Peyer's patch (tissue), 4 donors: ENCODE results near the gene MPHOSPH6. TPM values are rescaled to one million over a fixed set of nuclear protein-coding genes. Genes with fewer than 3 reads are reported as not detected.

Experiments used
- DNase-seq, 3 donors: peaks; one replicate each; pipeline ENCODE4 v3.0.0-alpha.2; 2017 to 2019
- H3K27ac ChIP-seq, 4 donors: fragments of 200-600 bp; sonication (generic); one replicate each; pipeline ENCODE4 v1.5.1; 2016 to 2019
- H3K27me3 ChIP-seq, 2 donors: fragments of 200-600 bp; sonication (generic); one replicate each; pipeline ENCODE4 v1.5.1; 2019
- H3K36me3 ChIP-seq, 3 donors: fragments of 200-600 bp; sonication (generic); one replicate each; pipeline ENCODE4 v1.5.1; 2016 to 2019
- H3K4me1 ChIP-seq, 4 donors: fragments of 200-600 bp; sonication (generic); one replicate each; pipeline ENCODE4 v1.5.1; 2016 to 2019
- H3K4me3 ChIP-seq, 4 donors: fragments of 200-600 bp; sonication (generic); 1 replicate in 3 of 4; 2 replicates in 1 of 4; pipeline ENCODE4 v1.5.1; 2016 to 2019; ENCODE audit warnings: mild to moderate bottlenecking in 1 of 4
- H3K9me3 ChIP-seq, 4 donors: fragments of 200-600 bp; sonication (generic); one replicate each; pipeline ENCODE4 v1.5.1; 2016 to 2019; ENCODE audit warnings: mild to moderate bottlenecking in 1 of 4
- CTCF ChIP-seq, 6 experiments: fragments of 450-650 bp in 4 of 6; fragments of 200-600 bp in 2 of 6; sonication (generic) in 1 of 6; IDR thresholded peaks; one replicate each; pipeline ENCODE4 v1.5.1; 2017 to 2019; ENCODE audit warnings: antibody characterized with exemption in 6 of 6, mild to moderate bottlenecking in 3 of 6, moderate library complexity in 1 of 6
- POLR2A ChIP-seq, 2 donors: fragments of 450-650 bp; IDR thresholded peaks; one replicate each; pipeline ENCODE4 v1.5.1; 2017; ENCODE audit warnings: antibody characterized with exemption in 2 of 2, mild to moderate bottlenecking in 2 of 2, moderate library complexity in 2 of 2
- total RNA-seq, 4 donors: library from RNA; depleted of rRNA; stranded (reverse); fragments of >200 nt; gene quantifications; one replicate each; pipeline ENCODE4 v1.1.0, GENCODE V29; 2016

Gene MPHOSPH6
- total RNA-seq, 4 donors from 2014 or later = 33.0 to 56.6 (median 38.5) TPM

GRCh38 chr16:82190386-82190785 lies 20.4 kb upstream of the MPHOSPH6 start:
- Histone ChIP-seq H3K27ac (no peak overlapping the region), H3K4me3 (no peak overlapping the region), H3K36me3 (no peaks in the 10 kb centered on the region), H3K9me3 (no peaks in the 10 kb centered on the region), H3K4me1 (no peaks in the 10 kb centered on the region), H3K27me3 (no peaks in the 10 kb centered on the region)
- DNase-seq = no peak
- TF ChIP-seq CTCF (IDR thresholded peaks at IDR 0.05) = no peak
- no peak for TF ChIP-seq POLR2A (IDR thresholded peaks at IDR 0.05)

GRCh38 chr16:82187829-82188228 lies 17.8 kb upstream of the MPHOSPH6 start:
- Histone ChIP-seq H3K9me3 (no peaks in the 10 kb centered on the region), H3K36me3 (no peaks in the 10 kb centered on the region), H3K27ac (no peak overlapping the region), H3K27me3 (no peaks in the 10 kb centered on the region), H3K4me3 (no peak overlapping the region), H3K4me1 (no peaks in the 10 kb centered on the region)
- TF ChIP-seq CTCF (IDR thresholded peaks at IDR 0.05) (no peak), POLR2A (IDR thresholded peaks at IDR 0.05) (no peak)
- DNase-seq = no peak

GRCh38 chr16:82185012-82185411 lies 15.0 kb upstream of the MPHOSPH6 start:
- H3K27me3 ChIP-seq = no peaks in the 10 kb centered on the region
- no peak overlapping the region for H3K4me3 ChIP-seq
- no peaks in the 10 kb centered on the region for H3K36me3 ChIP-seq
- no peak for DNase-seq
- H3K4me1 ChIP-seq = no peaks in the 10 kb centered on the region
- TF ChIP-seq CTCF (IDR thresholded peaks at IDR 0.05) (no peak), POLR2A (IDR thresholded peaks at IDR 0.05) (no peak)
- H3K27ac ChIP-seq = no peak overlapping the region
- H3K9me3 ChIP-seq = no peaks in the 10 kb centered on the region

GRCh38 chr16:82184213-82184612 lies 14.2 kb upstream of the MPHOSPH6 start:
- Histone ChIP-seq H3K36me3 (no peaks in the 10 kb centered on the region), H3K4me3 (no peak overlapping the region), H3K27me3 (no peaks in the 10 kb centered on the region), H3K9me3 (no peaks in the 10 kb centered on the region), H3K4me1 (no peaks in the 10 kb centered on the region), H3K27ac (no peak overlapping the region)
- no peak for DNase-seq
- TF ChIP-seq POLR2A (IDR thresholded peaks at IDR 0.05) = no peak
- TF ChIP-seq CTCF (IDR thresholded peaks at IDR 0.05) = no peak

GRCh38 chr16:82183004-82183397 lies 13.0 kb upstream of the MPHOSPH6 start:
- no peak for DNase-seq
- no peaks in the 10 kb centered on the region for H3K27me3 ChIP-seq
- H3K9me3 ChIP-seq = no peaks in the 10 kb centered on the region
- H3K27ac ChIP-seq = no peak overlapping the region
- no peaks in the 10 kb centered on the region for H3K4me1 ChIP-seq
- H3K4me3 ChIP-seq = no peak overlapping the region
- TF ChIP-seq POLR2A (IDR thresholded peaks at IDR 0.05) (no peak), CTCF (IDR thresholded peaks at IDR 0.05) (no peak)
- H3K36me3 ChIP-seq = no peaks in the 10 kb centered on the region
